Measurements from ENCODE around the gene TOX3.

The TOX3 gene

DNA sequence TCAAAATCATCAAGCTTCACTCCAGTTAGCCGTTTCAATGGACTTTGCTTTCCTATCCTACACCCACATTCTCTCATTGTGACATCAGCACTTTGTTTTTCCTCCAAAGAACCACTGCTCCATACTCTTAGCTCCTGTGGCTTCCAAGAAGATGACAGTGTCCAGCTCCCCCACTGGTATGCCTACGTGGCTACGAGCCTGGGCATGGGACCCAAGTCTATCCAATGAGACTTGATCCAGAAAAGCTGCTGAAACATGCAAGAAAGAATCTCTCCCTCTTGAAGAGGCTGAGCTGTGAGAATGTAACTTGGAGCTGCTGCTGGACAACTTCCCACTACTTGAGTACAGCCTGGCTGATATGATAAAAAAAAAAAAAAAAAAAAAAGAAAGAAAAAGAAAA lies 9.4 kb downstream of the TOX3 start:
- no peak for DNase-seq (ENCODE audit: low read depth)

DNA sequence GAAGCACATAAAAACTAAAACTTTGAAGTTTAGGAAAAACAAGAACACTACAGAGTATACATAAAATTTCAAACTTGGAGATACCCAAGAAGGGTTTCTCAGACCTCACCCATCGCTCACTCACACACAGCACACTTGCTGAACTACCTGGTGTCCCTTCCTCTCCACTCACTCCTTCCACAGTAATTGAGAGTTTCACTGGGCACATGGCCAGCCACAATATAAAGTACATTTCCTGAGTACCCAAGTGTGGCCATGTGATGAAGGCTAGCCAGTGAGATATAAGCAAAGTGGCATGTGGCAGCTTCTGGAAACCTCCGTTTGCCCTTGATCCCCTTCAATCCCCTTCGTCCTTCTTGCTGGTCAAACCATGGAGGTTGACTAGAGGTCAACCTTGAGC lies 11.9 kb downstream of the TOX3 start:
- DNase-seq (ENCODE audit: low read depth) = no peak

DNA sequence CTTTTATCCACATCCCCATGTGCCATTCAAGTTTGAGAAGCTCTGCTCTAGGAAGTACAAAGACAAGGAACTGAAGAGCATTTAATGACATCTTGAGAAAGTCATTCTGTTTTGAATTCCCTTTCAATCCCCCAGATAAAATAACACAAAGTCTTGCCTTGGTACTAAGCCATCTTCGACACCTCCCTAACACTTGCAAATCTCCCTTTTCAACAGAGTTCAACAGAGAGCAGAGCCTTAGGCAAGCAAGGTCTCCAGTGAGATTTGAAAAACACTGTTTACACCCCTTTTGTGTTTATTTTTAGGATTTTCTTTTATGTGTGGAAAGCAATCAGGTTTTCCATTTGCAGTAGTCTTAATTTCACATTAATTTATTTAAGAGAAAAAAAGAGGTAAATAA lies 13.6 kb downstream of the TOX3 start:
- DNase-seq (ENCODE audit: low read depth) = no peak

DNA sequence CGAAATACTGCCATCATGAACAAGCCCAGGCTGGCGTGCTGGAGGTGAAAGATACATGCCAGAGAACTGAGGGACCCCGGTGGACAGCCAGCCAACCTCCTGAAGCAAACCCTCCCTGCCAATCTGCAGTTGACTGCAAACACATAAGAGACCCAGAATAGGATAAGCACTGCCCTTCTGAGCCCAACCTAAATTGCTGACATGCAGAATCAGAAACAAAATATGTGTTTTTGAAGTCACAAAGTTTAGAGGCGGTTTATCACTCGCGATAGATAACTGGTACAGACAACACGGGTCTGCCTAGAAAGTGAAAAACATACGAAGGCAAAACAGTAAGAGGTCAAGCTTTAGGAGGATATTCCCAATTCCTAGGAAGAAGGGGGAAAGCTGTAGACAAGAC lies 14.6 kb downstream of the TOX3 start:
- DNase-seq (ENCODE audit: low read depth) = no peak

DNA sequence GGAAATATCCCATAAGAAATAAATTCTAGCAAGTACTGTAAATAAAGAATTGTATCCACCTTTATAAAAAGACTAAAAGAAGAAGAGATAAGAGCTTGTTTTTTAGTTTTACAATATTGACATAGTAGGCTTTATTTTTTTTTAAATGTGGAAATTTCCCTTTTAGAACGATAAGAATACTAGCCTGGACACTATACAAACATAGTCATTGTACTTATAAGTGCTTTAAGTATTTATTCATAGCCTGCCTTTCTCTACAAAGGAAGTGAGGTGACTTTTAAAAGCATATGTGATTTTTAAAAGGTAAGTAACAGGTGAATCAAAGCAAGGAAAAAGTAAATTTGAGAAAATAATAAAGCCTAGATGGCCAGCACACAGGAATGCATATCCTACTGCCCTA lies 17.7 kb downstream of the TOX3 start:
- no peak for DNase-seq (ENCODE audit: low read depth)

DNA sequence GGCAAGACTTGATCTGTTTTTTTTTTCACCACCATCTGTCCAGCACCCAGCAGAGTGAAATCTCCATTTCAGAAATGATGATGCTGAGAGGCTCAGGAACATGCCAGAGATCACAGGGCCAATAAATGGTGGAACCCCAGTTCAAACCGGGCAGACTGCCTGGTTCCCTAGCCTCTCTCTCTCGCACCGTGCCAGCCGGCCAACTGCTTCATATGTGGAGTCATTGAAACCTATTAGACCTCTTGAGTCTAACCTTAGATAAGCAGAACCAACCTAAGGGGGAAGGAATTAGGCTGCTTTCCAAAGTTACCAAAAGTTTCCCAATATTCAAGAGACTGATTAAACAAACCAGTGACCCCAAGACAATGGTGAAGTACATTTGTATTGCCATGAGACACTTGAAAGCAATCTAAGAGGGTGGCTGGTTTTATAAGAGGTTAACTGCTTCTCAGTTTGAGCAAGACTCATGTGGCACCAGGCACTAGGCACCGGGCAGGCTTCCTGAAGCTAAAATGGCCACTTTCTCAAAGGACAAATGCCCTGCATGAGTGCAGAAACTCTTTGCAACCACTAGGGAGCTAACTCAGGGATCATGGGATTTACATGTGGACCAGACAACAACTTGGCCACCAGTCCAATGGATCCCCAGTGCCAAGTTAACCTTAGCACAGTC lies 18.4 kb downstream of the TOX3 start:
- DNase-seq (ENCODE audit: low read depth) = no peak

DNA sequence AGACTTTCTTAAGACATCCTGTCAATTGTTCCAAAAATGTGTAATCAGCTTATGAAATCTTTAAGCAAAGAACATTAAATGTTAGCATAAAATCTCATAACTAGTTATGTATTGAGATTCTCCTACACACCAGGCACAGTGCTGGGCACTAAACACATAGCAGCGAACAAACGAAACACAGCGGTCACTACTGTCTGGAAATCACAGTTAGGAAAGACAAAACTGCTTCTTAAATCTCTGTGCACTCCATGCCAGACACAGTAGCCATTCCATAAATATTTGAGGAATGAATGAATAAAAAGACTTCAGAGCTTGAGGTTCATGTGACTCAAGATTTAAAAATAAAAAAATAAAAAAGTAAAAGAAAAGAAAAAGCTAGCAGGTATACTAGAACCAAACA lies 20.1 kb downstream of the TOX3 start:
- DNase-seq (ENCODE audit: low read depth) = no peak

DNA sequence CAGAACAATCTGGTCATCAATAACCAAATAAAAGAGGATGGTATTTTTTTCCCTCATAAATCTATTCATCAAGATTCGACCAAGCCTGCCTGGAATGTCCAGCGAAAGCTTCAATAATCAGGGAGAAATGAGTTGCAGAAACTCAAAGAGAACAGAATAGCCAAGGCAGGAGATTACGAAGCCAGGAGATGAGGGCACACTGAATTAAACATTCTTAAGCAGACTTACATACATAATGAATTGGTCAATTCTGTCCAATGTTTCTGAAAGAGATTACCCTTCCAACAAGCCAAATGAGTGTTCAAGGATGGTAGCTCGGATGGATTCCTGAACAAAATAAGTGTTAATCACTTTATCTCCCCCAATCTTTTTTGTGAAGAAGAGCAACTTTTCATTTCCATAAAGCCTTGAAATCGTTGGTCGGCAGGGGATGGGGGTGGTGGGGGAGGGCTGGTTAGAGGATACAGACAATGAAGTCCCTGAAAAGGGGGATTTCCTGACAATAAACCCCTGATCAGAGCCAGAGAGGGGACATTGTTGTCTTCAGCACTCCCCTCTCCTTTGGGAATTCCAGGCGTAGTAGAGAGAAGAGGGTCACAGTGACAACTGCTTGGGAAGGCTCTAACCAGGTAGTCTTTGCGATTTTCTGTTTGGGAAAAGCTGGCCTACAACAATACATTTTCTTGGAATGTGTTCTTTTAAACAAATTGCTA lies 20.7 kb downstream of the TOX3 start:
- no peak for DNase-seq (ENCODE audit: low read depth)

DNA sequence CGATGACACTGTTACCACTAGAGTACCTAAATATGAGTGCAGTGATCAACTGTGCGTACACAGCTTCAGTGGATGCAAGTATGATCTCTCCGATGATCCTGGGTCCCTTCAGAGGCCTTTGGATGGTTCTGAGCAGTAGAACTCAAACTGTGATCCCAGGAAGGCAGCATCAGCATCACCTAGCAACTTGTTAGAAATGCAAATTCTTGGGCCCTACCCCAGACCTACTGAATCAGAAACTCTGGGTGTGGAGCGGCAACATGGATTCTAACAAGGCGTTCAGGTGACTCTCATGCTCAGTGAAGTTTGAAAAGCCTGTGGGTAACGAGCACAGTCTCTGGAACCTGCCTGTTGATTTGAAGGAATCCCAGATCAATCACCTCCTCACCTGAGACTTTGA lies 25.4 kb downstream of the TOX3 start:
- no peak for DNase-seq (ENCODE audit: low read depth)

DNA sequence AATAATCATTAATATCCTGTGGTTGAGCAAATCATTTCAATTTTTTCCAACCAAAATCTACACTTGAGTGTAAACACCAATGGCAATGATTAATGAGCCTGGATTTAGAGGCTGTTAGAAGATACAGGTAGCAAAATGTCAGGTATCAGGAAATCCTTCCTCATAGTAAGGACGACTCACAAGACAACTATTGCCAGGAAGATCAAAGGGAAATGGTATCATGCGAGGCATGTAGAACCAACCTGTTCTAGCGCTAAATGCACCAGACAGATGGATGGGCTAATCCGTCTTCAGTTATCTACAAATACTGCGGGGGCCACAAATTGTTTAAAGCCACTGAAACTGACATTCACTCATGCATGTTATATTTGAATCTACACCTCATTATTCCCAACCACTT lies 28.1 kb downstream of the TOX3 start:
- DNase-seq (ENCODE audit: low read depth) = no peak

DNA sequence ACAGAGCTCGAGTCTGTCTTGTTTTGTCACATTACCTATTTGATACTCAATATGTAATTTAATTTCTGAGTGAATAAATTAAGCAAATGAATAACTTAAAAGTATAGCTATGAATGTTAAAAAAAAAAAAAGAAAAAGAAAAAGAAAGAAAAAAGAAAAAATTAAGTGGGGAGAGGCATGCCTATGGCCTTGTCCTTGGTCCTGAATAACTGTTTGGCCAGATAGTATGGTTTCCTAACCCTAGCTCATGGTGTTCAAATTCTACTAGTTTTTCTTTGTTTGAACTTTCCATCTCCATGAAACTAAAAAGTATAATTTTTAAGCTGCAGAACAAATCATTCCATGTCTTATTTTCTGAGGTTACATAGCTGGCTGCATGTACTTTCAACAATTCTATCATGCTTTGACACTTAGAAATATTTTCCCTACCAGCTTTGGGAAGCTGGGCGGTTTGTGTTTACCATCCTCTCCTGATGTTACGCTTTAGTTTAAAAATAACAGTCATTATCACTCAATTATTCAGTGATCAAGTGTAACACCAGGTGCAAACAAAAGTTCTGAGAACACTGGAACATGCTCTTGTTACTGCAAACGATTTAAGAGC lies 31.8 kb downstream of the TOX3 start:
- no peak for DNase-seq (ENCODE audit: low read depth)

DNA sequence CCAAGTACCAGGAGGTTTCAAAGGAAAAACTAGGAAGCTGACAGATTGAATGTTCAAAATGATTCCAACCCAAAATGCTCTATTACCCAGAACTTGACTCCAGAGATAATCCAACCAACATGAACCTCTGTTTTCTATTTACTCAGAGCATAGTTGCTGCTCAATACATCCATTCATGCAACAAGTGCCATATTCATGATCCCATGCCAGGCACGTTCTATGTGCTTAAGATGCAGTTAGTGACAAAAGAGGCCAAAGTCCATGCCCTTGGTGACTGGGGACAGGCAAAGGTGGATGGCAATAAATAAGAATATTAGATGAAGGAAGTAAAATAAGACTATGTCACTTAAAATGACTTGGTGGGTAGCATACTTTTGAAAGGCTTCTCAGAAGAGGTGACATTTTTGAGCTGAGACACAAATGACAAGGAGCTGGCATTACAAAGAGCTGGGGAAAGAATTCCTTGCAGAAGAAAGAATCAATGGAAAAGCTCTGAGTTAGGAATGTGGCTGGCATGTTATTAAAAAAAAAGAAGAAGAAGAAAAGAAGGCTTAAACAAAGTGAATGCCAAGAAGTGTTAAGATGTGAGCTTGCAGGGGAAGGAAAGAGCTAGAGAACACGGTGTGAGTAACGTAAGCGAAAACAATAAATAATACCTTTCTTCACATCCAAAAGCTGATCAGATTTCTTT lies 34.5 kb downstream of the TOX3 start:
- DNase-seq (ENCODE audit: low read depth) = no peak

DNA sequence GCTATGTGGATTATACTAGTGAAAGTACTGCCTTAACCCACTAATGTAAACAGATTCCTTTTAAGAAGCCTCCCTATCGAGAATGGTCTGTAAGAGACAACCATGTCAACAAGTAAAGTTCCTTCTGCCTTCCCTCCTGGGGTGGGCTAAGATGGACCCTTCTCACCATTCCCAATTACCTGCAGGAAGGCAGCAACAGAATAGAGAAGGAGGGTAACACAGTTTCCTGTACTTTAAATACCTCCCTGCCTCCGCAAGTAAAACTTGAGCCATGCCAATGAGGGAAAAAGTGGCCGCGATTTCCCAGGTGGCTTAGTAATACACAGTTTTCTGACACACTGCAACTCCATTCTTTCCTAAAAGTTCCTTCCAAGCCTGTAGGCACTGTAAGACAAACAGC lies 45.2 kb downstream of the TOX3 start:
- DNase-seq (ENCODE audit: low read depth) = no peak

DNA sequence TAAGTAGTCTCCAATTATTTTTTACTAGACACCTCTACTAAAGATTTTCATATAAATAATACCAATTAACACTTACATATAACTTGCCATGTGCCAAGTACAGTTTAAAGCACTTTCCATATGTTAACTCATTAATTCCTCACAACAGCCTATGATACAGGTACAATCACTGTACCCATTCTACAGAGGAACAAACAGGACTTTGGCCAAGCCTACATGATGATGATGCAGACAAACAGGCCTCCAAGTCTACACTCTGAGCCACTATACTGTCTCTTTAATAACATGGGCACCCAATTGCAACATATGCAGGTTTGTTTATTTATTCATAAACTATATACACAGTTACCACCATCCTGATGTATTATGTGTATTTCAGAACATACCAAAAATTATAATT lies 46.0 kb downstream of the TOX3 start:
- DNase-seq (ENCODE audit: low read depth) = no peak

DNA sequence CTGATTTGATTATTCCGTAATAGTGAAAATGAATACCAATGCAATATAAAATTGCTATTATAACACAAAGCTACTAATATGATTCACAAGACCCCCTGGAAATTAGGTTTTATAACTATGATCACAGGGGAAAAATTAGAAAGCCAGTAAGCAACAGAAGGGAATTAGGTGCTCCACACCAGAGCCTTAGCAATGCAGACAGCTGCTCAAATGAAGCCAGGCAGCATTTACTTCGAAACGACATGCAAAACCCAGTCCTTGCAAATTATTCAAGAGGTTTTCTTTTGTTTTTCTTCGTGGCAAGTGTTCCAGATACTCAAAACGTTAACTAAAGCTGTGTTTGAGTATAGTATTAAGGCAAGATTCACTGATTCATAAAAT lies 47.9 kb downstream of the TOX3 start:
- DNase-seq (ENCODE audit: low read depth) = no peak

DNA sequence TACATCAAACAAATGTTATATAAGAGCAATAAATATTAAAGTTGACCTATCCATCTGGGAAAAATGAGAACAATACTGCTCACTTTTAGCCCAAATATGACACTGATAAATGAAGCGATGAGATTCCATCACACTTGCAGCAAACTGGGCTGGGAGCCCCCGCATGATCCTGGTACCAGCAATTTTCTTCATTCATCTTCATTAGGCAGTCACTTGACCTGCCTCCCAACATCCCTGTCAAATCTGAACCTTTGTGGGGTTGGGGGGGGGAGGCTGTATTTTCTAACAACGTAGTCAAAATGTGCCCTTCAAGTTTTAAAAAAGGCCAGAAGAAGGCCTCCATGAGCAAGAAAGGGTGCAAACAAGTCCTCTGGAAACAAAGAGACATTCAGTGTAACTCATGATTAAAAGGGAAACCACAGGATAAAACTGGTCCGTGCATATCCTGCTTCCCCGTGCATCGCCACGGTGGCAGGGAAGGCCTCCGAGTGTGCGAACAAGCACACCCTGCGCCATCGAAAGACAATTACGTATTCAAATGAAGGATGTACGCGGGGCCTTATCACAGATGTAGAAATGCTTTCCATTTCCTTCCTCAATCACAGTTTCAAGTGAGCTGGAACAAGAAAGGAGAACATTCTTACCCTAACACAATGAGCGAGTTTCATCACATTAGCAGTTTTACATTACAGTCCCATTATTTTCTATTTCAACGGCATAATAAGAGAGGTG lies 48.4 kb downstream of the TOX3 start:
- DNase-seq (ENCODE audit: low read depth) = no peak

DNA sequence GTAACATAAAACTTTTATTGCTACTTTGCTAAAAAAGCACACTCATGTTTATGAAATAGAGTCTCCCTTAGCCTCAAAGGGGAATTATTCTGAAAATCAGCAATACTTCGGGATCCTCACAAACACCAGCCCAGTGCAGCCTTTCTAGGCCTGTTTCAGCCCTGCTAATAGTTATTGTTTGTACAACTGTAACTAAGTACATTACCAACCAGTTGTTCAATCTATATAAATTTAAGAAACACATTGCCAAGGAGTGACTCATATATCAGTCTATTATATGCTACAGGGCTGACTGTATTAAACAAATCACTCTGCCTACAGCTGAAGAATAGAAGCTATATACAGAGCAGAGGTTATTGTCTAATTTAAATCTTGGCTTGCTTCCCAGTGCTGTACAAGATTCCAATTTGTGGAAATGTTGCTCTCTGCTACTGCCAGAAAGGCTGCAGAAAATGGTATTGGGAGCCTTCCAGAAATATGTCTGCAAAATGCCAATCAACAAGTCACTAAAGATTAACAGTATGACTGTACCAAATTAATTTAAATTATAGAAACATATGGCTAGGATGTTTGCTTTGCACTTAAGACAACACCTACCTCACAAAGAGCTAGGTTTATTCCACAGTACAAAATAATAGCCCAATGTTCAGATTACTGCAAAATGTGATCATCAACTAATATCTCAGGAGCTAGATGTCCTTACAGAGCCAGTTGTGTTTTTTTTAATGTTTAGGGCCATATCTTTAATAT lies 49.7 kb downstream of the TOX3 start:
- DNase-seq (ENCODE audit: low read depth) = no peak

DNA sequence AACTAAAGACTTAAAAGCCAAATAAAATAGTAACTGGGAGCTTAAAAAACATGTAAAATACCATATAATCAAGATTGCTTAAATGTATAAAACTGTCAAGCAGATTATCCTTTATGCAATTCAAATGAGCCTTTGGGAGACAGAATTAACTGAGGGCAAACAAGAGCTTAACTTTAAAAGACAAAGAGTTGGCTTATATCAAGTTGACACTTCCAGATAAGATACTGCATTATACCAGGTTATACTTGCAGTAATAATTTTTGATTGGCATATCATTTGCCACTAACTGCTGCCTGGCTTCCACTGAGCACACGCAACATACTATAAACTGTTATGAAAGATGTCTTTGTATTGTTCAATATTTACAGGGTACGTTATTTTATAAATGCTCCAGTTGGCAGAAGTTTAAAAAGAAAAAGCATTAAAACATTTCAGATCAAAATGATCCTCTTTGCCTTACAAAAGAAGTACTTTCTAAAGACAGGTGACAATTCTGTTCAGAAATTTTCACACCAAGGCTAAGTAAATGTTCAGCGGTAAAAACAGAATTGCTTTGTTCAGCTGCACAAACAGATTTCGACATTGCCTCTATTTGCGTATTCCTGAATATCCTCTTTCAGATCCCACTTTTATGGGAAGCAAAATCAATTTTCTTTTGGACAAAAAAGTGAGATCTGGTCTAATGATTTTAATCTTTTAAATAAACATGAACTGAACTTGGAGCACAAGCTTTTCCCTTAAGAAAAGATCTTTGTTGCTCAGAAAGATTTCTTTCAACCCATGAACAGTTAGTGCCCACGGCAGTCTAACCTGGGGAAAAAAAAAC lies 50.7 kb downstream of the TOX3 start:
- DNase-seq (ENCODE audit: low read depth) = no peak

DNA sequence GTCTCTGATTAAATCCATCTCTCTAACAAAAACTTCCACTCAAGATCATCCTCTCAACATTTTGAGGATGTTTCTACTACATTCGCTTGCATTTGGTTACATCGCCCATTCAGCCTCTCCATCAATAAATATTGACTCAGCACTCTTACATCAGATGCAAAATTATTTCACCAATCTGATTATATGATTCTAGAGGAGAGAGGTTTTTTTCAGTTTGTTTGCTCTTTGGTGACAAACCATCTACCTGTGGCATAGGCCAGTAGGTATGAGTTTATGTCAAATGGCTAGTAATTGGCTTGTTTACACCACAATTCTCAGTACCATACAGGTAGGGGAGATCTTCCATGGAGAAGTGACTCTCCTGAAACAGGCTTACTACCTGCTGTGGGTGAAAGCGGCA lies 52.3 kb downstream of the TOX3 start:
- DNase-seq (ENCODE audit: low read depth) = no peak

DNA sequence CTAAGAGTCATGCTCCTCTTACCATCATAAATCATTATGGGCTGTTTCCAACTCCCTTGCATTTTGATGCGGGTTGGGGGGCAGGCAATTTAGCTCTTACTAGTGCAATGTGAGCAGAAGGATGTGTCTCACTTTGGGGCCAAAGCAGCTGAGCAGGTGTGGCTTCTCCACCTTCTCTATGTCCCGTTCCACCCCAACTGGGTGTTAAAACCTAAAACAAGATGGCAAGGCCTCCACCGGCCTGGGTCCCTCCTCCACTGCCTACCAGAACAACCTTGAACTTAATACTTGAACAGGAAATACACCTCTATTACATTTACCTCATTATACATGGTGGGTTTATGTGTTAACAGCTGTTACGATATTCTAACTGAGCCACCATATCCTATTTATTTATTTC lies 52.8 kb downstream of the TOX3 start:
- no peak for DNase-seq (ENCODE audit: low read depth)

Data from T-helper 22 cell (primary cell).